Measurements from ENCODE around the gene PRRT1. TPM values are rescaled to one million over a fixed set of nuclear protein-coding genes. Genes with fewer than 3 reads are reported as not detected.

Gene PRRT1
- total RNA-seq, 1 donor from 2014 or later, result not detected

GRCh38 chr6:32176476-32177182 is 24.9 kb upstream of the PRRT1 start:
- intact Hi-C loops (cut with micrococcal nuclease), result loop anchor here (1.0 to 10.0 kb wide), 6 partner anchors 22 to 796 kb away; partner anchors contain the start of genes C6orf47, CLIC1, CSNK2B and FKBPL

- intact Hi-C loops (cut with micrococcal nuclease), result loop anchor here (1.0 to 10.0 kb wide), 6 partner anchors 21 to 796 kb away; partner anchors contain the start of genes C6orf47, CLIC1, CSNK2B and FKBPL
Measured at GRCh38 chr6:32175711-32176475, 24.2 kb upstream of the PRRT1 start, which contains the start of gene AGPAT1. TSS of gene AGPAT1 (minus strand) at chr6:32176084. CDS start at chr6:32171496, 4,588 bp downstream.

GRCh38 chr6:32175322-32175710 is 23.6 kb upstream of the PRRT1 start:
- intact Hi-C loops (cut with micrococcal nuclease), result loop anchor here (5.0 to 10.0 kb wide), 4 partner anchors 441 to 797 kb away; partner anchors contain the start of genes C6orf47, CLIC1, CSNK2B and GPANK1

- intact Hi-C loops (cut with micrococcal nuclease), result loop anchor here (10.0 kb wide), 2 partner anchors 440 to 510 kb away; partner anchors contain the start of genes C6orf47, CLIC1, CSNK2B and GPANK1
Measured at GRCh38 chr6:32174416-32174815, 22.7 kb upstream of the PRRT1 start.

- intact Hi-C loops (cut with micrococcal nuclease), result loop anchor here (10.0 kb wide), 2 partner anchors 438 to 508 kb away; partner anchors contain the start of genes C6orf47, CLIC1, CSNK2B and GPANK1
Measured at GRCh38 chr6:32173051-32173727, 21.4 kb upstream of the PRRT1 start.

- intact Hi-C loops (cut with micrococcal nuclease), result loop anchor here (10.0 kb wide), 2 partner anchors 436 to 506 kb away; partner anchors contain the start of genes C6orf47, CLIC1, CSNK2B and GPANK1
Measured at GRCh38 chr6:32171234-32171633, 19.5 kb upstream of the PRRT1 start.

- intact Hi-C loops (cut with micrococcal nuclease), result loop anchor here (10.0 kb wide), 2 partner anchors 435 to 505 kb away; partner anchors contain the start of genes C6orf47, CLIC1, CSNK2B and GPANK1
Measured at GRCh38 chr6:32170294-32170693, 18.6 kb upstream of the PRRT1 start.

GRCh38 chr6:32168807-32169591 is 17.3 kb upstream of the PRRT1 start:
- intact Hi-C loops (cut with micrococcal nuclease), result no loop called here

- intact Hi-C loops (cut with micrococcal nuclease), result no loop called here
Measured at GRCh38 chr6:32168350-32168749, 16.6 kb upstream of the PRRT1 start.

- intact Hi-C loops (cut with micrococcal nuclease), result no loop called here
Measured at GRCh38 chr6:32167761-32168262, 16.1 kb upstream of the PRRT1 start.

GRCh38 chr6:32167154-32167760 is 15.5 kb upstream of the PRRT1 start:
- intact Hi-C loops (cut with micrococcal nuclease), result no loop called here

- intact Hi-C loops (cut with micrococcal nuclease), result no loop called here
Measured at GRCh38 chr6:32166411-32167061, 14.8 kb upstream of the PRRT1 start.

GRCh38 chr6:32164295-32164694 is 12.6 kb upstream of the PRRT1 start, which contains the start of gene EGFL8:
TSS of gene EGFL8 (plus strand) at chr6:32164595. CDS start at chr6:32166166, 1,571 bp downstream.
- intact Hi-C loops (cut with micrococcal nuclease), result no loop called here

- intact Hi-C loops (cut with micrococcal nuclease), result no loop called here
Measured at GRCh38 chr6:32163559-32164258, 12.0 kb upstream of the PRRT1 start.

- intact Hi-C loops (cut with micrococcal nuclease), result no loop called here
Measured at GRCh38 chr6:32158052-32158451, 6.3 kb upstream of the PRRT1 start.

GRCh38 chr6:32156891-32157290 is 5.2 kb upstream of the PRRT1 start:
- intact Hi-C loops (cut with micrococcal nuclease), result no loop called here

GRCh38 chr6:32154514-32155161 is 2.9 kb upstream of the PRRT1 start:
- intact Hi-C loops (cut with micrococcal nuclease), result loop anchor here (1.0 to 2.0 kb wide), 5 partner anchors 22 to 67 kb away; partner anchors contain the start of genes AGPAT1 and FKBPL
